Measurements from ENCODE around the gene B3GNT2. TPM values are rescaled to one million over a fixed set of nuclear protein-coding genes. Genes with fewer than 3 reads are reported as not detected.

The B3GNT2 gene
- total and polyA plus RNA-seq, 2 experiments from 2014 or later, result 30.8 to 53.0 TPM

DNA sequence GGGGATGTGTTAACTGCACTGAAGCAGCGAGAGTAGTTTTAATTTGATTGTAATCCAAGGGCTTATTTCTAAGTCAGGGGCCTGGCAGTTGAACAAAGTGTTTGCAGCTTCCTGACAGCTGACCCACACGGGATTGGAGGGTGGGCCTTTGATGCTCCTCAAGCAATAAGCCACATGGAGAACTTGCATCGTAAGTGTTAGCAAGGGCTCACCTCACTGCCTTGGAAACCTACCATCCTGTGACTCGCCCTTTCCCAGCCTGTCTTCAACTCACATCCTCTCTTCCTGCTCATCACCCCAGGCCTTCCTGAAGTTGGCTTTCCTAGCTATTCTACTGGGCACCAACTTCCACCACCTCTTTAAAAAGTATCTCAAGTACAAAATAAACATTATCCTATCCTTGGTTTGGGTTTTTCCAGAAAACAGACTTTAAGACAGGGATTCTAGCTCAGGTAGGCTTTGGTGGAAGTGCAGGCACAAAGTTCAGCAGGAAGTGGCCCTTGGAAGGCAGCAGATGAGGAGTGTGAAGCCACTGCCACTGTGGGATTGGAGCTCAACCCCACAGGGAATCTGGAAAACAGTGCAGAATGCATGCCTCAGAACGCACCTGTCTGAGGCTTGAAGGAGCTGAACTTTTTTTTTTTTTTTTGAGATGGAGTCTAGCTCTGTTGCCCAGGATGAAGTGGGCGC, 31.6 kb downstream of the B3GNT2 start:
- 88% methylated on average over 6 of the region's 6 CpGs for WGBS (ENCODE audit: low lambda C conversion rate, missing lambda C conversion rate)
- Histone ChIP-seq H3K4me1 (ENCODE audit: insufficient read depth) (no peaks in the 10 kb centered on the region), H3K4me2 (no peak overlapping the region), H4K20me1 (ENCODE audit: insufficient read depth, poor library complexity, severe bottlenecking) (no peaks in the 10 kb centered on the region), H3K79me2 (peaks cover 46% of the 10 kb centered on the region), H3K9me2 (replicated peaks; ENCODE audit: insufficient read depth) (no peaks in the 10 kb centered on the region), H3K27me3 (no peaks in the 10 kb centered on the region), H2AFZ (no peak overlapping the region), H3K27ac (no peak overlapping the region), H3K4me3 (no peak overlapping the region), H3K36me3 (replicated peaks; ENCODE audit: insufficient read depth, low read depth) (peaks cover 8% of the 10 kb centered on the region), H3K9me3 (ENCODE audit: low read depth) (no peaks in the 10 kb centered on the region)
- no peak for DNase-seq (ENCODE audit: low spot score)
- TF ChIP-seq, protein P1, sequence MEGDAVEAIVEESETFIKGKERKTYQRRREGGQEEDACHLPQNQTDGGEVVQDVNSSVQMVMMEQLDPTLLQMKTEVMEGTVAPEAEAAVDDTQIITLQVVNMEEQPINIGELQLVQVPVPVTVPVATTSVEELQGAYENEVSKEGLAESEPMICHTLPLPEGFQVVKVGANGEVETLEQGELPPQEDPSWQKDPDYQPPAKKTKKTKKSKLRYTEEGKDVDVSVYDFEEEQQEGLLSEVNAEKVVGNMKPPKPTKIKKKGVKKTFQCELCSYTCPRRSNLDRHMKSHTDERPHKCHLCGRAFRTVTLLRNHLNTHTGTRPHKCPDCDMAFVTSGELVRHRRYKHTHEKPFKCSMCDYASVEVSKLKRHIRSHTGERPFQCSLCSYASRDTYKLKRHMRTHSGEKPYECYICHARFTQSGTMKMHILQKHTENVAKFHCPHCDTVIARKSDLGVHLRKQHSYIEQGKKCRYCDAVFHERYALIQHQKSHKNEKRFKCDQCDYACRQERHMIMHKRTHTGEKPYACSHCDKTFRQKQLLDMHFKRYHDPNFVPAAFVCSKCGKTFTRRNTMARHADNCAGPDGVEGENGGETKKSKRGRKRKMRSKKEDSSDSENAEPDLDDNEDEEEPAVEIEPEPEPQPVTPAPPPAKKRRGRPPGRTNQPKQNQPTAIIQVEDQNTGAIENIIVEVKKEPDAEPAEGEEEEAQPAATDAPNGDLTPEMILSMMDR (IDR thresholded peaks at IDR 0.05; ENCODE audit: poor library complexity), result no peak
- TF ChIP-seq EZH2phosphoT487 (IDR thresholded peaks at IDR 0.05; ENCODE audit: low read depth, severe bottlenecking, unreplicated experiment) (no peak), EZH2 (IDR thresholded peaks at IDR 0.05; ENCODE audit: borderline replicate concordance) (no peak)

DNA sequence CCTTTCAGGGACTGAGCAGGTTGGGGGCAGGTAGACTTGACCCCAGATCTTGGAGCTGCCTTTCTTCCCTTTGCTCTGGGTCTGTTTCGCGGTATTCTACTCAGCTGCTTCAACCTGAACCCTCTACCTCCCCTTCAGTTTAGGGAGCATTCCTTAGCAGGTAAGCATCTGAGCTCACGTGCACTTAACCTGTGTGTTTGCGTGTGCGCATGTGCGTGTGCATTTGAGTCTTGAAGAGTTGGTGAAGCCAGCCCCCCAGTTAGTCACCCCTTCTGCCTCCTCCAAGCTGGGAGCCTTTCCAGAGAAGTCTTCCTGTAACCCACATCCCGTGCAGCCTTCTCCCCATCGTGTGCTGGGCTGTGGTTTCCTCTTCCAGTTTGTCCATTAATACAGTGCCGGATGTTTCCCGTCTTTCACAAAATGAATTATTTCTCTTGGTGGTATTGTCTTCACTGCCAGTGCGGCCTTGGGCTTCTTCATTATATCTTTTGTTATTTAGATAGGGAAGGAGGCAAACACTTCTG, 33.2 kb downstream of the B3GNT2 start:
- Histone ChIP-seq H3K36me3 (replicated peaks; ENCODE audit: insufficient read depth, low read depth) (no peaks in the 10 kb centered on the region), H3K9me3 (ENCODE audit: low read depth) (no peaks in the 10 kb centered on the region), H3K79me2 (peaks cover 30% of the 10 kb centered on the region), H2AFZ (no peak overlapping the region), H3K4me2 (no peak overlapping the region), H3K4me3 (no peak overlapping the region), H3K27me3 (no peaks in the 10 kb centered on the region), H3K27ac (no peak overlapping the region), H3K9me2 (replicated peaks; ENCODE audit: insufficient read depth) (no peaks in the 10 kb centered on the region), H4K20me1 (ENCODE audit: insufficient read depth, poor library complexity, severe bottlenecking) (no peaks in the 10 kb centered on the region), H3K4me1 (ENCODE audit: insufficient read depth) (no peaks in the 10 kb centered on the region)
- WGBS (ENCODE audit: low lambda C conversion rate, missing lambda C conversion rate), result 94% methylated on average over 11 of the region's 11 CpGs
- TF ChIP-seq EZH2 (IDR thresholded peaks at IDR 0.05; ENCODE audit: borderline replicate concordance) (no peak), EZH2phosphoT487 (IDR thresholded peaks at IDR 0.05; ENCODE audit: low read depth, severe bottlenecking, unreplicated experiment) (no peak)
- TF ChIP-seq, protein P1 (IDR thresholded peaks at IDR 0.05; ENCODE audit: poor library complexity), result no peak
- DNase-seq (ENCODE audit: low spot score), result no peak

DNA sequence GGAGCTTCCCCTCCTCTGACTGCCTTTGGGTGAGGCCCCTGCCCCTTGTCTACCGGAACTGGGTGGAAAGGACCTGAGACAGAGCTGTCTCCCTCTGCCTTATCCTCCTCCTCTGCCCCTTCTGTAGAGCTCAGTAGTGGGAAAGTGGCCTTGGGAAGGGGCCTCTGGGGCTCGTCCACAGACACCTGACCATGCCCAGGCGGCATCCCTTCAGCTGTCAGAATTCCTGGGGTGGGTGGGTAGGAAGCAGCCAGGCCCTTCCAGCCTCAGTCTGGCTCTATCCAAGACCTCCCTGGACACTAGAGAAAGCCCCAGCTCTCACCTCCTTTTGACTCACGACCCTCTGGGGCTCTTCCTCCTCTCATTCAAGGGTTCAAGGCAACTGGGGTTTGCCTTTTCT, 35.6 kb downstream of the B3GNT2 start:
- H3K4me3 ChIP-seq, result no peak overlapping the region
- no peaks in the 10 kb centered on the region for H4K20me1 ChIP-seq (ENCODE audit: insufficient read depth, poor library complexity, severe bottlenecking)
- no peak overlapping the region for H2AFZ ChIP-seq
- DNase-seq (ENCODE audit: low spot score), result no peak
- 66% methylated on average over 4 of the region's 4 CpGs for WGBS (ENCODE audit: low lambda C conversion rate, missing lambda C conversion rate)
- H3K27me3 ChIP-seq, result no peaks in the 10 kb centered on the region
- no peaks in the 10 kb centered on the region for H3K36me3 ChIP-seq (replicated peaks; ENCODE audit: insufficient read depth, low read depth)
- TF ChIP-seq EZH2phosphoT487 (IDR thresholded peaks at IDR 0.05; ENCODE audit: low read depth, severe bottlenecking, unreplicated experiment) (no peak), EZH2 (IDR thresholded peaks at IDR 0.05; ENCODE audit: borderline replicate concordance) (no peak)
- TF ChIP-seq, protein P1 (IDR thresholded peaks at IDR 0.05; ENCODE audit: poor library complexity), result no peak
- no peaks in the 10 kb centered on the region for H3K9me3 ChIP-seq (ENCODE audit: low read depth)
- H3K79me2 ChIP-seq, result peaks cover 6% of the 10 kb centered on the region
- no peaks in the 10 kb centered on the region for H3K4me1 ChIP-seq (ENCODE audit: insufficient read depth)
- no peak overlapping the region for H3K27ac ChIP-seq
- H3K9me2 ChIP-seq (replicated peaks; ENCODE audit: insufficient read depth), result no peaks in the 10 kb centered on the region
- no peak overlapping the region for H3K4me2 ChIP-seq

All from hepatocyte (in vitro differentiated cells).